PC-9 (cell line): Measurements from ENCODE around the gene SH3BGR.

Experiments used
- CTCF ChIP-seq: fragments of 200-600 bp; sonication (generic); conservative IDR thresholded peaks from 2 replicates; pipeline ENCODE4 v1.6.1; 2017; ENCODE audit warnings: mixed run types, antibody characterized with exemption, mild to moderate bottlenecking, moderate library complexity
- EZH2 ChIP-seq: fragments of 200-600 bp; sonication (generic); IDR thresholded peaks from 2 replicates; pipeline ENCODE4 v1.8.0; 2017; ENCODE audit warnings: antibody characterized with exemption, low read depth

- TF ChIP-seq CTCF: no peak
- TF ChIP-seq EZH2: no peak
Measured at GRCh38 chr21:39525129-39525528, 73.4 kb downstream of the SH3BGR start.
